ENCODE measurements around the gene LPP.

- TF ChIP-seq EZH2 (IDR thresholded peaks at IDR 0.05; ENCODE audit: borderline replicate concordance, insufficient read depth, low read depth, low read length, poor library complexity, severe bottlenecking) (no peak), CTCF (IDR thresholded peaks at IDR 0.05) (no peak)
Measured at GRCh38 chr3:188220988-188221818, 67.2 kb downstream of the LPP start.
